ENCODE data around the gene NEK6.

NEK6 gene

GRCh38 chr9:124368692-124369091, 110.9 kb downstream of the NEK6 start:
- DNase-seq: no peak
- intact Hi-C loops (cut with DNase I; ENCODE audit: low total_unique reads): no loop called here
- Histone ChIP-seq H3K4me3 (no peak overlapping the region), H3K36me3 (peaks cover 0 to 7% (median 0%) of the 10 kb centered on the region in 3 donors), H3K9me3 (no peaks in the 10 kb centered on the region), H3K27ac (no peak overlapping the region), H3K4me1 (no peaks in the 10 kb centered on the region), H3K27me3 (no peaks in the 10 kb centered on the region)
- no peak for TF ChIP-seq CTCF (IDR thresholded peaks at IDR 0.05)

GRCh38 chr9:124369231-124369797, 111.6 kb downstream of the NEK6 start:
- TF ChIP-seq CTCF (IDR thresholded peaks at IDR 0.05): no peak
- Histone ChIP-seq H3K4me3 (no peak overlapping the region), H3K27ac (no peak overlapping the region), H3K36me3 (peaks cover 0 to 5% (median 0%) of the 10 kb centered on the region in 3 donors), H3K27me3 (no peaks in the 10 kb centered on the region), H3K4me1 (no peaks in the 10 kb centered on the region), H3K9me3 (no peaks in the 10 kb centered on the region)
- no peak for DNase-seq
- intact Hi-C loops (cut with DNase I; ENCODE audit: low total_unique reads): no loop called here

- H3K9me3 ChIP-seq: no peaks in the 10 kb centered on the region
- intact Hi-C loops (cut with DNase I; ENCODE audit: low total_unique reads): no loop called here
- no peaks in the 10 kb centered on the region for H3K4me1 ChIP-seq
- DNase-seq: no peak
- H3K4me3 ChIP-seq: no peak overlapping the region
- H3K27ac ChIP-seq: no peak overlapping the region
- TF ChIP-seq CTCF (IDR thresholded peaks at IDR 0.05): no peak
- peaks cover 0 to 9% (median 7%) of the 10 kb centered on the region in 3 donors for H3K36me3 ChIP-seq
- H3K27me3 ChIP-seq: no peaks in the 10 kb centered on the region
Measured at GRCh38 chr9:124370896-124371582, 113.3 kb downstream of the NEK6 start.

- no peak for TF ChIP-seq CTCF (IDR thresholded peaks at IDR 0.05)
- Histone ChIP-seq H3K9me3 (no peaks in the 10 kb centered on the region), H3K36me3 (peaks cover 0 to 9% (median 3%) of the 10 kb centered on the region in 3 donors), H3K4me1 (peaks cover 0 to 5% (median 1%) of the 10 kb centered on the region in 4 donors), H3K27me3 (no peaks in the 10 kb centered on the region), H3K4me3 (no peak overlapping the region), H3K27ac (no peak overlapping the region)
- DNase-seq: no peak
- intact Hi-C loops (cut with DNase I; ENCODE audit: low total_unique reads): no loop called here
Measured at GRCh38 chr9:124372038-124372437, 114.3 kb downstream of the NEK6 start.

- Histone ChIP-seq H3K27ac (no peak overlapping the region), H3K4me3 (no peak overlapping the region), H3K9me3 (no peaks in the 10 kb centered on the region), H3K36me3 (peaks cover 0 to 9% (median 3%) of the 10 kb centered on the region in 3 donors), H3K4me1 (peaks cover 0 to 19% (median 12%) of the 10 kb centered on the region in 4 donors), H3K27me3 (no peaks in the 10 kb centered on the region)
- intact Hi-C loops (cut with DNase I; ENCODE audit: low total_unique reads): no loop called here
- no peak for DNase-seq
- no peak for TF ChIP-seq CTCF (IDR thresholded peaks at IDR 0.05)
Measured at GRCh38 chr9:124373386-124373785, 115.6 kb downstream of the NEK6 start.

Data from tibial artery (tissue), 4 donors.